Liver (tissue), 9 donors: ENCODE measurements around the gene ROR1. TPM values are rescaled to one million over a fixed set of nuclear protein-coding genes. Genes with fewer than 3 reads are reported as not detected.

Source experiments
- DNase-seq: peaks from one replicate; pipeline ENCODE4 v3.0.0-alpha.2; 2017; ENCODE audit warnings: low spot score
- H3K27ac ChIP-seq, 2 donors: one replicate each; pipeline ENCODE4 v1.7.0; 2013; ENCODE audit warnings: inconsistent platforms in 2 of 2, low read length in 2 of 2, control low read depth in 1 of 2, low read depth in 1 of 2, mild to moderate bottlenecking in 1 of 2
- H3K27me3 ChIP-seq, 4 donors: one replicate each; pipeline versions ENCODE4 v1.6.1 to v1.7.0; 2013; ENCODE audit warnings: low read length in 3 of 4, inconsistent platforms in 1 of 4, mild to moderate bottlenecking in 1 of 4, moderate library complexity in 1 of 4; ENCODE audit not compliant: control insufficient read depth in 4 of 4, insufficient read depth in 4 of 4
- H3K36me3 ChIP-seq, 4 donors: one replicate each; pipeline versions ENCODE4 v1.6.1 to v1.7.0; 2013; ENCODE audit warnings: low read length in 3 of 4, mild to moderate bottlenecking in 3 of 4, low read depth in 1 of 4, moderate library complexity in 1 of 4; ENCODE audit not compliant: control insufficient read depth in 4 of 4, insufficient read depth in 3 of 4
- H3K4me1 ChIP-seq, 4 donors: one replicate each; pipeline versions ENCODE4 v1.6.1 to v1.7.0; 2013; ENCODE audit warnings: low read length in 3 of 4, mild to moderate bottlenecking in 3 of 4, moderate library complexity in 1 of 4; ENCODE audit not compliant: control insufficient read depth in 4 of 4, insufficient read depth in 4 of 4
- H3K4me3 ChIP-seq, 3 donors: one replicate each; pipeline versions ENCODE4 v1.6.1 to v1.7.0; 2013; ENCODE audit warnings: low read length in 3 of 3, control low read depth in 1 of 3, low read depth in 1 of 3, mild to moderate bottlenecking in 1 of 3
- H3K9ac ChIP-seq, 2 donors: one replicate each; pipeline ENCODE4 v1.7.0; 2013; ENCODE audit warnings: low read length in 2 of 2, mild to moderate bottlenecking in 2 of 2, moderate library complexity in 2 of 2, control low read depth in 1 of 2, low read depth in 1 of 2
- H3K9me3 ChIP-seq, 4 donors: one replicate each; pipeline versions ENCODE4 v1.6.1 to v1.7.0; 2013; ENCODE audit warnings: low read length in 3 of 4; ENCODE audit not compliant: control insufficient read depth in 4 of 4
- CTCF ChIP-seq: fragments of 150-350 bp; IDR thresholded peaks from 2 replicates; pipeline ENCODE4 v1.5.1; 2017; ENCODE audit warnings: improper control_type of control experiment, low read depth, low read length; ENCODE audit not compliant: missing input control
- FOXA1 ChIP-seq: IDR thresholded peaks from 2 replicates; pipeline ENCODE4 v1.6.1; 2016; ENCODE audit warnings: antibody characterized with exemption
- FOXA2 ChIP-seq: IDR thresholded peaks from 2 replicates; pipeline ENCODE4 v1.6.1; 2016; ENCODE audit warnings: antibody characterized with exemption
- GABPA ChIP-seq, 2 donors: IDR thresholded peaks in 1 of 2; conservative IDR thresholded peaks in 1 of 2; 2 replicates each; pipeline ENCODE4 v1.6.1; 2016; ENCODE audit warnings: antibody characterized with exemption in 2 of 2, mild to moderate bottlenecking in 1 of 2, moderate library complexity in 1 of 2
- HNF4A ChIP-seq, 2 donors: conservative IDR thresholded peaks; 2 replicates each; pipeline ENCODE4 v1.6.1; 2016; ENCODE audit warnings: antibody characterized with exemption in 2 of 2, mild to moderate bottlenecking in 2 of 2
- HNF4G ChIP-seq: IDR thresholded peaks from 2 replicates; pipeline ENCODE4 v1.6.1; 2016; ENCODE audit warnings: antibody characterized with exemption
- JUND ChIP-seq, 2 donors: IDR thresholded peaks; 2 replicates each; pipeline ENCODE4 v1.6.1; 2016; ENCODE audit warnings: antibody characterized with exemption in 2 of 2
- NR2F2 ChIP-seq: IDR thresholded peaks from 2 replicates; pipeline ENCODE4 v1.6.1; 2016; ENCODE audit warnings: antibody characterized with exemption
- RAD21 ChIP-seq, 2 donors: IDR thresholded peaks; 2 replicates each; pipeline ENCODE4 v1.6.1; 2016; ENCODE audit warnings: antibody characterized with exemption in 2 of 2, mild to moderate bottlenecking in 2 of 2
- REST ChIP-seq: IDR thresholded peaks from 2 replicates; pipeline ENCODE4 v1.6.1; 2016; ENCODE audit warnings: antibody characterized with exemption, mild to moderate bottlenecking
- RXRA ChIP-seq, 2 donors: IDR thresholded peaks; 2 replicates each; pipeline ENCODE4 v1.6.1; 2017 to 2018; ENCODE audit warnings: antibody characterized with exemption in 2 of 2, mild to moderate bottlenecking in 1 of 2
- SP1 ChIP-seq: IDR thresholded peaks from 2 replicates; pipeline ENCODE4 v1.6.1; 2018; ENCODE audit warnings: antibody characterized with exemption, mild to moderate bottlenecking
- TAF1 ChIP-seq: conservative IDR thresholded peaks from 2 replicates; pipeline ENCODE4 v1.6.1; 2016; ENCODE audit warnings: antibody characterized with exemption, mild to moderate bottlenecking
- YY1 ChIP-seq: IDR thresholded peaks from 2 replicates; pipeline ENCODE4 v1.6.1; 2016; ENCODE audit warnings: antibody characterized with exemption, mild to moderate bottlenecking
- ZBTB33 ChIP-seq: IDR thresholded peaks from 2 replicates; pipeline ENCODE4 v1.6.1; 2016; ENCODE audit warnings: antibody characterized with exemption
- WGBS: extraction: QIAGEN DNeasy Blood & Tissue Kit; methylation state at CpG from one replicate; pipeline ENCODE4 v1.1.7; 2013; 5-methylcytosine and 5-hydroxymethylcytosine counted together
- polyA plus RNA-seq, 2 donors: library from polyadenylated mRNA; stranded (reverse) in 1 of 2; unstranded in 1 of 2; fragments of 200-250 nt in 1 of 2; fragments of >200 nt in 1 of 2; fragmentation: Nextera tagmentation in 1 of 2; extraction: Ambion mirVana in 1 of 2; gene quantifications; one replicate each; pipeline versions ENCODE4 v1.2.1 to v1.2.3, GENCODE V29; 2013 to 2015
- total RNA-seq, 2 donors: library from RNA; depleted of rRNA; stranded (reverse); fragments of >200 nt; gene quantifications; one replicate each; pipeline ENCODE4 v1.2.3, GENCODE V29; 2014
- TF ChIP-seq, protein P1 (sequence below): IDR thresholded peaks from 2 replicates; pipeline ENCODE4 v1.6.1; 2016; ENCODE audit warnings: antibody characterized with exemption
- TF ChIP-seq, protein P2 (sequence below): IDR thresholded peaks from 2 replicates; pipeline ENCODE4 v1.6.1; 2016; ENCODE audit warnings: antibody characterized with exemption
- donor health status: healthy.
- donor health status: healthy.
- donor health status: healthy.
- donor health status: healthy.
- donor health status: healthy.

ROR1 gene
- total and polyA plus RNA-seq, 4 donors = 0.15 to 0.98 (median 0.37) TPM

GRCh38 chr1:63787875-63788274 lies 14.1 kb downstream of the ROR1 start:
- peaks cover 0 to 7% (median 0%) of the 10 kb centered on the region in 4 donors for H3K4me1 ChIP-seq
- H3K27me3 ChIP-seq = no peaks in the 10 kb centered on the region
- TF ChIP-seq YY1 (no peak), SP1 (no peak), JUND (IDR thresholded peaks at IDR 0.05) (no peak)
- no peaks in the 10 kb centered on the region for H3K36me3 ChIP-seq
- no peak for DNase-seq
- H3K9ac ChIP-seq = no peak overlapping the region
- no peaks in the 10 kb centered on the region for H3K9me3 ChIP-seq
- no peak overlapping the region for H3K27ac ChIP-seq
- WGBS = 73% methylated on average over 1 of the region's 1 CpG
- no peak overlapping the region for H3K4me3 ChIP-seq

DNA sequence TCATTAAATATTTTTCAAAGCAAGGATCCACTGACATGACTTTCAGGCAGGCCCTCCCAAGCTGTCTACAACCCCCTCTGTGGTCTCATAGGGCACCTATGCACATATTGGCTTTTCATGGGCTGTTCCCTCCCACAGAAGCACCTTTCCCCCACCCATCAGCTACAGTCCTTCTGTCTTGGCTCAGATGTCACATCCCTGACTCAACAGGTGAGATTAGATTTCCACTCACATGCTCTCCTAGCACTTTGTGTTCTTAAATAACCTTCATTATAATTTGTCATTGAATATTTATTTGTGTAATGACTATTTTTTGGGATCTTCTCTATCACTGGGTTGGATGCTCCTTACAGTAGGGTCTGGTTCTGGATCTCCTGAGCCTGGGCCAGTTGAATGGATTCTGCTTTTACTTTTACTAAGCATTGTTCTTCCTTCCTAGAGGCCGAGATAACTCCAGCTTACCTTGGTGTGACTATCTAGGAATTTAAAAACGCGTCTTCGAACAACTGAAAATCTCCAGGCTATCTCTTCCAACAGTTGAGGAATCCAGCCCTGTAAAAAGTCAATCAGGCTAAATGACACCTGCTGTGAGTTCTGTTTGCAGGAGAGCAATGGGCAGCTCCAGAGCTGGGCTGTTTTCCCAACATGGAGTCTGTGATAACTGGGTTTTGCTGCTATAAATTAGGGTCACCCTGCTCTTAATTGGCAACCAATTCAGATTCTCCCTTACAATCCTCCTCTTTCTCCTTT lies 16.2 kb downstream of the ROR1 start:
- H3K27me3 ChIP-seq = no peaks in the 10 kb centered on the region
- WGBS = 92% methylated on average over 4 of the region's 4 CpGs
- no peaks in the 10 kb centered on the region for H3K36me3 ChIP-seq
- H3K27ac ChIP-seq = no peak overlapping the region
- no peaks in the 10 kb centered on the region for H3K4me1 ChIP-seq
- no peak overlapping the region for H3K4me3 ChIP-seq
- no peak overlapping the region for H3K9ac ChIP-seq
- no peak for TF ChIP-seq NR2F2
- no peak for TF ChIP-seq HNF4A (conservative IDR thresholded peaks at IDR 0.05)
- TF ChIP-seq JUND (IDR thresholded peaks at IDR 0.05) = no peak
- TF ChIP-seq RAD21 (IDR thresholded peaks at IDR 0.05) = no peak
- no peak for TF ChIP-seq FOXA2
- TF ChIP-seq ZBTB33 = no peak
- TF ChIP-seq CTCF = no peak
- no peak for TF ChIP-seq SP1
- no peak for TF ChIP-seq FOXA1
- DNase-seq = no peak
- no peaks in the 10 kb centered on the region for H3K9me3 ChIP-seq

GRCh38 chr1:63790989-63791388 lies 17.2 kb downstream of the ROR1 start:
- no peak overlapping the region for H3K4me3 ChIP-seq
- H3K27me3 ChIP-seq = no peaks in the 10 kb centered on the region
- no peak for DNase-seq
- H3K27ac ChIP-seq = no peak overlapping the region
- no peaks in the 10 kb centered on the region for H3K4me1 ChIP-seq
- no peaks in the 10 kb centered on the region for H3K36me3 ChIP-seq
- no peak overlapping the region for H3K9ac ChIP-seq
- TF ChIP-seq HNF4A (conservative IDR thresholded peaks at IDR 0.05) (no peak), FOXA1 (no peak), RXRA (IDR thresholded peaks at IDR 0.05) (no peak), TAF1 (no peak), GABPA (IDR thresholded peaks at IDR 0.05 in 1 of 2, conservative IDR thresholded peaks at IDR 0.05 in 1 of 2) (no peak), SP1 (no peak), ZBTB33 (no peak), FOXA2 (no peak), REST (no peak), NR2F2 (no peak), YY1 (no peak), RAD21 (IDR thresholded peaks at IDR 0.05) (no peak), HNF4G (no peak)
- TF ChIP-seq, protein P1, sequence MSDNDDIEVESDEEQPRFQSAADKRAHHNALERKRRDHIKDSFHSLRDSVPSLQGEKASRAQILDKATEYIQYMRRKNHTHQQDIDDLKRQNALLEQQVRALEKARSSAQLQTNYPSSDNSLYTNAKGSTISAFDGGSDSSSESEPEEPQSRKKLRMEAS = no peak
- TF ChIP-seq, protein P2, sequence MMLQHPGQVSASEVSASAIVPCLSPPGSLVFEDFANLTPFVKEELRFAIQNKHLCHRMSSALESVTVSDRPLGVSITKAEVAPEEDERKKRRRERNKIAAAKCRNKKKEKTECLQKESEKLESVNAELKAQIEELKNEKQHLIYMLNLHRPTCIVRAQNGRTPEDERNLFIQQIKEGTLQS = no peak
- WGBS = 82% methylated on average over 1 of the region's 1 CpG
- H3K9me3 ChIP-seq = no peaks in the 10 kb centered on the region
